Astrocyte of the spinal cord (primary cell): ENCODE measurements around the gene FOCAD.

Experiments
- DNase-seq: peaks from one replicate; pipeline ENCODE4 v3.0.0; 2011; ENCODE audit warnings: low read depth, low spot score
- H3K4me3 ChIP-seq: 2 replicates; pipeline ENCODE4 v1.5.1; 2011; ENCODE audit warnings: low read depth, mild to moderate bottlenecking, low read length, moderate library complexity
- in situ Hi-C: cut with HindIII; loops from 2 replicates; pipeline ENCODE4 v1.10.0; 2017; ENCODE audit warnings: low sequenced_read_pairs
- TF ChIP-seq, protein P1 (sequence below): IDR thresholded peaks from 2 replicates; pipeline ENCODE4 v1.5.1; 2012; ENCODE audit warnings: low read depth, mild to moderate bottlenecking, low read length, inconsistent platforms

Gene FOCAD

GRCh38 chr9:21043841-21044240 lies 359.8 kb downstream of the FOCAD start:
- no peak for DNase-seq
- H3K4me3 ChIP-seq: no peak overlapping the region
- TF ChIP-seq, protein P1, sequence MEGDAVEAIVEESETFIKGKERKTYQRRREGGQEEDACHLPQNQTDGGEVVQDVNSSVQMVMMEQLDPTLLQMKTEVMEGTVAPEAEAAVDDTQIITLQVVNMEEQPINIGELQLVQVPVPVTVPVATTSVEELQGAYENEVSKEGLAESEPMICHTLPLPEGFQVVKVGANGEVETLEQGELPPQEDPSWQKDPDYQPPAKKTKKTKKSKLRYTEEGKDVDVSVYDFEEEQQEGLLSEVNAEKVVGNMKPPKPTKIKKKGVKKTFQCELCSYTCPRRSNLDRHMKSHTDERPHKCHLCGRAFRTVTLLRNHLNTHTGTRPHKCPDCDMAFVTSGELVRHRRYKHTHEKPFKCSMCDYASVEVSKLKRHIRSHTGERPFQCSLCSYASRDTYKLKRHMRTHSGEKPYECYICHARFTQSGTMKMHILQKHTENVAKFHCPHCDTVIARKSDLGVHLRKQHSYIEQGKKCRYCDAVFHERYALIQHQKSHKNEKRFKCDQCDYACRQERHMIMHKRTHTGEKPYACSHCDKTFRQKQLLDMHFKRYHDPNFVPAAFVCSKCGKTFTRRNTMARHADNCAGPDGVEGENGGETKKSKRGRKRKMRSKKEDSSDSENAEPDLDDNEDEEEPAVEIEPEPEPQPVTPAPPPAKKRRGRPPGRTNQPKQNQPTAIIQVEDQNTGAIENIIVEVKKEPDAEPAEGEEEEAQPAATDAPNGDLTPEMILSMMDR: no peak
- in situ Hi-C loops: no loop called here
